Activated naive CD4-positive, alpha-beta T cell treated with anti-CD3 and anti-CD28 coated beads, Interleukin-2, amount 10 ng/mL, durations not matched to agents 7 days and 5 days (primary cell): ENCODE measurements around the gene ERCC2.

Experiments
- CTCF ChIA-PET: fragments of 350-600 bp; sonication (Branson Sonifier 250); formaldehyde crosslinking; loops from one replicate; lab custom pipeline; 2021; ENCODE audit warnings: antibody characterized with exemption; lab: Charles Lee
- DNase-seq: peaks from one replicate; pipeline ENCODE4 v3.0.0-alpha.2; 2020
- H3K27ac Mint-ChIP-seq: one replicate; pipeline ENCODE4 v1.8.0; 2021; ENCODE audit warnings: mild to moderate bottlenecking, moderate library complexity, mixed read lengths
- H3K27me3 Mint-ChIP-seq: one replicate; pipeline ENCODE4 v1.8.0; 2021; ENCODE audit warnings: mild to moderate bottlenecking, mixed read lengths
- H3K36me3 Mint-ChIP-seq: one replicate; pipeline ENCODE4 v1.8.0; 2021; ENCODE audit warnings: mixed read lengths
- H3K4me1 Mint-ChIP-seq: one replicate; pipeline ENCODE4 v1.8.0; 2021; ENCODE audit warnings: mixed read lengths
- H3K4me3 Mint-ChIP-seq: one replicate; pipeline ENCODE4 v1.8.0; 2021; ENCODE audit warnings: mild to moderate bottlenecking, moderate library complexity, mixed read lengths
- H3K9me3 Mint-ChIP-seq: one replicate; pipeline ENCODE4 v1.8.0; 2021; ENCODE audit warnings: mixed read lengths

Gene ERCC2

DNA sequence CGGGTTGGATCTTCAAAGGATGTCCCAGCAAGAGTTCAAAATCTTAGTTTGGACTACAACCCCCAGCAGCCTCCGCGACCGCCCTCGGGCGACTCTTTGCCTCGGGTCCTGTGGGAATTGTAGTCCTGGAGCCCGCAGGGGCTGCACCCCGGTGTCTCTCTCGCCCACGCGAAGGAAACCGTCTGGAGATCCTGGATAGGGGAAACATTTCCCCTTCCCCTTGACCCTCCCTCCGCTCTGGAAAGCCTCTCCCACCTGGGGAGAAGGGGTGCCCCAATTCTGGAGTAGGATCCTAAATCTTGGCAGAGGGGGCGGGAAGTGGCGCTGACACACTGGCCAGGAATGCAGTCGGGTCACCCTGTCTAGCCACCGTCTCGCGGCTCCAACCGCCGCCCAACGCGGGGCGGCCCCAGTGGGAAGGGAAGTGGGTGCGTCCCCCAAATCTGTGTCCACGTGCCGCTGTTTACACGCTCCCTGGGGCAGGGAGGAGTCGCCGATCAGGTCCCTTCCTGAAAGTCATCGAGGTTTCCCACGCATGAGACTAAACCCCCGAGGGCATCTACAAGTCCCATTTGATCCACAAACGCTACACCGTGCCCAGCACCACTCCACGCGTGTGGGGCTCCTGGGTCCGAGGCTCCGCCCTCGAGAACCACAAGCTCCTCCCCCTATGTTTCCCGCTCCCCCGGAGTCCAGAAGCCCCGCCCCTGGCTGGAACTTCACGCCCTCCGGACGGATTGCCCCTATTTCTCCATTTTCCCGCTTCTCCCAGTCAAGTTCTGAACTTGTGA, 35.3 kb upstream of the ERCC2 start:
- peak overlapping the region; percentile 94 for H3K27ac Mint-ChIP-seq
- peak overlapping the region; percentile 96 for H3K4me3 Mint-ChIP-seq
- peaks cover 46% of the 10 kb centered on the region for H3K27me3 Mint-ChIP-seq
- peaks cover 17% of the 10 kb centered on the region for H3K36me3 Mint-ChIP-seq
- DNase-seq: peak; percentile 92
- H3K9me3 Mint-ChIP-seq: no peaks in the 10 kb centered on the region
- peaks cover 53% of the 10 kb centered on the region for H3K4me1 Mint-ChIP-seq
- CTCF ChIA-PET: interaction anchor here (1.3 to 1.9 kb wide), 2 partner anchors 17 to 80 kb away, joined by 4 to 6 read pairs; no protein-coding TSS in a partner anchor

DNA sequence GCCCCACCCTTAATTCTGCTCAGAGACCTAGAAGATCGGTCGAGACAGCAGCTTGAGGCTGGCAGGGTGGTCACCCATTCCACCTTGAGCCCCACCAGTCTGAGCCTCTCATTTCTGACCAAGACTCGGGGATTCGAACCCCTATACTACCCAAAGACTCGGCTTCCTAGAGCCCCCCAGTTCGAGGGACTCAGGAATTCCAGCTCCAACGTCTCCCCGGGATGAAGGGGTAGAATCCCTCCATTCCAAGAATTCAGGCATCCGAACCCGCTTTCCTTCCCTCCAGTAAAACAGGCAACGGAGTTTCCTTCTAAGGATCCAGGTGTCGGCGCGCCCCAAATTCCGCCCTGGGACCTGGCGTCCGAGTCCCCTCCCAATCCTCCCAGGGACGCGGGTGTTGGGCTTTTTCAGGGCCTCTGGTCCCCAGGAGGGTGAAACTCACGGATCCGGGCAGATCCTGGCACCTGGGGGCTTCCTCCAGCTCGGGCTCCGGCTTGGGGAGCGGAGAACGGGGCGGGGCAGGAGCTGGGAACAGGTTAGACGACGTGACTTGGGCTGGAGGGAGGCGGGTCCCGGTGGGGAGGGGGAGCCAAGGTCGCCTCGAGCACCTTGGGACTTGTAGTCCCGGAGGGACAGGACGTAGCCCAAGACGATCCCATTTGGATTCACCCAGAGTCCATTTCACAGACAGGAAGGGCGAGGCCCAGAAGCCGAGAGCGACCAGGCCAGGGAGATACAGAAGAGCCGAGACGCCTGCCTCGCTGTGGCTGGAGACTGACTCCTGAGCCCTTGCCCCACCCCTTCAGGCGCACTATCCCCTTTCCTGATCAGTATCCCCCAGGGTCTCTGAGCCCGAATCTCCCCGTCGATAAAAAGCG, 34.4 kb upstream of the ERCC2 start, which contains the start of gene PPP1R13L:
TSS of gene PPP1R13L (minus strand) at position 513 of the 878 bp plus-strand sequence. CDS start 6,751 bp downstream, outside the sequence.
- Mint-ChIP-seq H3K4me1 (peaks cover 53% of the 10 kb centered on the region), H3K4me3 (peak within 1 kb of the TSS; percentile 96), H3K36me3 (peaks cover 17% of the 10 kb centered on the region), H3K27me3 (peaks cover 53% of the 10 kb centered on the region), H3K9me3 (no peaks in the 10 kb centered on the region), H3K27ac (peak within 1 kb of the TSS; percentile 94)
- CTCF ChIA-PET: interaction anchor here (0.6 to 3.7 kb wide), 10 partner anchors 11 to 178 kb away, joined by 3 to 30 read pairs (median 4); no protein-coding TSS in a partner anchor
- DNase-seq: peak; percentile 86

DNA sequence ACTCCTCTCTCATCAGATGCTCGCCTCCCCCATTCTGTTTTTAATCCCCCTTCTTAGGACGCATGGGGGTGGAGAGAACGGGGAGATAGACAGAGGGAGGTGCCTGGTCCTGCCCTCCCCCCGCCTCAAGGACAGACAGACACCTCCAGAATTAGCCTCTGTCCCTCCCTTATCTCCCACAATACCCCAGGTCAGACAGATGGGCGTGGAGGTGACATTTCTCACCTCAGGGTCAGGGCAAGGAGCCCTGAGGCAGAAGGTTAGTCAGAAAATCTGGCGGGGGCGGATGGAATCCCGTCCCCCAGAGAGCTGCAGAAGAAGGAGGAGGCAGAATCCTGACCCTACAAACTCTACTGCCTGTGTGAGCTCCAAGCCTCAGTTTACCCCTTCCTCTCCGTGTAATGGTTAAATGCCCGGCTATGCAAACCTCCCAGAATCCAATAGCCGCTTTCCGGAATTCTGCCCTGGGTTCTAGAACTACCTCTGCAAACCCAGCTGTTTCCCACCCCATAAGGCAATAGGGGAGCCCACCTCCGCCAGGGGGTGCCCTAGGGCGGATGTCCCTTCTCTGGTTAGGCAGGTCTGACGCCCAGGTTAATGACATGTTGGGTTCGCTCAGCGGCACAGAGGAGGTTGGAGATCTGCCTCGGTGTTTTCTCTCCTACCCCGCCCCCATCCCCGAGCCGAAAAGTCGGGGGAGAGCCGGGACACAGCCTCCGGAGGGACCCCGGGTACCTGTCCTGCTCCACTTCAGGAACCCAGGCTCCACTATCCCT, 33.6 kb upstream of the ERCC2 start:
- Mint-ChIP-seq H3K36me3 (peaks cover 14% of the 10 kb centered on the region), H3K27me3 (peaks cover 55% of the 10 kb centered on the region), H3K9me3 (no peaks in the 10 kb centered on the region), H3K4me3 (peak overlapping the region; percentile 96), H3K4me1 (peaks cover 51% of the 10 kb centered on the region), H3K27ac (peak overlapping the region; percentile 71)
- CTCF ChIA-PET: interaction anchor here (0.7 to 3.7 kb wide), 10 partner anchors 10 to 81 kb away, joined by 3 to 30 read pairs (median 4); no protein-coding TSS in a partner anchor
- peak; percentile 88 for DNase-seq

DNA sequence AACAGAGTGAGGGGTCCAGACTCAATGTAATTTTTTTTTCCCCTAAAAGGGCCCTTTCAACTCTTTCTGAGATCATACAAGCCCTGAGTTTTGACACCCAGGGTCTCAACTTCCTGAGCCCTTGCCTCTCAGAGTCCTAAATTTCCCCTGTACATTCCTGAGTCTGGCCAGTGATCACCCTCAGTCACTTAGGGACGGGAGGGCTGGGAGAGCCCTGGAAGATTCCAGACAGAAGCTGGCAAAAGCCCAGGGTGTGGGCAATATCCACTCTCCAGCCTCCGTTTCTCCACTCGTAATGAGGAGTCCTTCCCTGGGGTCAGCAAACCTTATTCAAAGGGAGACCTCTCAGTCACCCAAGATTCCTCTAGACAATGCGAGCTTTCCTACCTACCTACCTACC, 32.9 kb upstream of the ERCC2 start:
- H3K36me3 Mint-ChIP-seq: peaks cover 12% of the 10 kb centered on the region
- peaks cover 56% of the 10 kb centered on the region for H3K4me1 Mint-ChIP-seq
- CTCF ChIA-PET: interaction anchor here (0.7 to 3.7 kb wide), 5 partner anchors 13 to 82 kb away, joined by 3 to 30 read pairs (median 6); no protein-coding TSS in a partner anchor
- no peak overlapping the region for H3K27ac Mint-ChIP-seq
- peaks cover 62% of the 10 kb centered on the region for H3K27me3 Mint-ChIP-seq
- no peaks in the 10 kb centered on the region for H3K9me3 Mint-ChIP-seq
- no peak for DNase-seq
- H3K4me3 Mint-ChIP-seq: peak overlapping the region; percentile 12

DNA sequence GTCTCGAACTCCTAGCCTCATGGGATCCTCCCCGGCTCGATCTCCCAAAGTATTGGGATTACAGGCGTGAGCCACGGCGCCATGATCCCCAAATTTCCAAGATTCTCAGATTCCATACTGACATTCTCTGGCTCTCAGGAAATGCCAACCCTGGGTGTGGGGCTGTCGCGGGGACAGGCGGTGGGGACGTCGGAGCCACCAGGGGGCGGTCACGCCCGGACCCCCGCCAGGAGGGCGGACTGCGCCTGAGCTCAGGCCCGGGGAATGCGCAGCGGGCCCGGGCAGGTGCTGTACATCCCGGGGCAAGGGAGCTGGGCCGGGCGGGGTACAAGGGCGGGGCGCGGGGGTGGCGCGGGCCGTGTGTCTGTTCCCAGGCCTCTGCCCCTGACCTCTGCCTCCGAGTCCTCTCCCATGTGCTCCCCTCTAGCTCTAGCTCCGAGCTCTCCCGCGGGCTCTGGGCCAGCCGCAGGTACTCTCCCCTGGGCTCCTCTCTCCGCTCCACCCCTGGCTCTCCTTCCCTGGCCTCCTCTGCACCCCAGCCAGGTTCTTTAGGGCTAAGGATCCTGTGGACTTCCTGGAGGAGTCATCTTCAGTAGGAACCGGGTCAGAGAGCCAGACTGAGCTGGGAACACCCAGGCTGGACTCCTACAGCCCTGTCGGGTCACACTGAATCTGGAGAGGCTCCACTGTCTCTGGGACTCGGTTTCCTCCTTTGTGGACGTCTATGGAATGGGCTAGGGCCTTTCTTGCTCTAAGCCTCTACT, 32.1 kb upstream of the ERCC2 start:
- CTCF ChIA-PET: interaction anchor here (0.7 to 3.7 kb wide), 4 partner anchors 15 to 518 kb away, joined by 3 to 30 read pairs (median 3); no protein-coding TSS in a partner anchor
- Mint-ChIP-seq H3K36me3 (peaks cover 9% of the 10 kb centered on the region), H3K27ac (no peak overlapping the region), H3K27me3 (peaks cover 70% of the 10 kb centered on the region), H3K4me3 (no peak overlapping the region), H3K9me3 (no peaks in the 10 kb centered on the region), H3K4me1 (peaks cover 52% of the 10 kb centered on the region)
- peak; percentile 50 for DNase-seq

DNA sequence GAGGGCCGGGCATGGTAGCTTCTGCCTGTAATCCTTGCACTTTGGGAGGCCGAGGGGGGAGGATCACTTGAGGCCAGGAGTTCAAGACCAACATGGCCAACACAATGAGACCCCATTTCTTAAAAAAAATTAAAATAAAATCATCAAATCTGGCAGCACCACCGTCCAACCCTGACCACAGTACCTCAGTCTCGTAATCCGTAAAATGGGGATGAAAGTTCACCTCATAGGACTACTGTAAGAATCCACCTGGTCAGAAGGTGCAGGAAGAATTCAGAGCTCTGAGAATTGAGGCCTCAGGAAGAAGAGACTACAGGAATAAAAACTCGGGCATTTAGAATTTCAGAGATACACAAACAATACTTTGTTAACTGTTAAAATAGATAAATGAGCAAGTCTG, 31.4 kb upstream of the ERCC2 start:
- Mint-ChIP-seq H3K36me3 (peaks cover 14% of the 10 kb centered on the region), H3K27ac (no peak overlapping the region), H3K27me3 (peaks cover 77% of the 10 kb centered on the region), H3K4me3 (no peak overlapping the region), H3K4me1 (peaks cover 46% of the 10 kb centered on the region), H3K9me3 (no peaks in the 10 kb centered on the region)
- CTCF ChIA-PET: interaction anchor here (0.7 to 3.7 kb wide), 4 partner anchors 14 to 519 kb away, joined by 3 to 30 read pairs (median 3); no protein-coding TSS in a partner anchor
- no peak for DNase-seq

DNA sequence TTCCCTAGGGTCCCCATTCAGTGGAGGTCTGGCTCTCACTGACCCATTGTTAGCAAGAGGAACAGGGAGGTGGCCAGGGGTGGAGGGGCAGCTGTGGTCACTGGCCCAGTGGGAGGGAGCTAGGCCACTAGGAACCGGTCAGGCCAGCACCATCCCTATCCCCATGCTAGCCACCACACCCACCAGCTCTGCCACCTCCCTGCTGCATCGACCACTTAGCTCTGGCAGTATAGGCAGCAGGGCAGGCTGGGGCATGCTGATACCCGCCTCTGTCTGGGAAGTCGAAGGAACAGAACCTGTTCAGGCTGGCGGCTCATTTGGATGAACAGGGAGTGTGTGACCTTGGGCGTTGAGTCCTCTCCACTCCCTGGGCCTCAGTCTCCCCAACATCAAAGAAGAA, 29.8 kb upstream of the ERCC2 start:
- no peaks in the 10 kb centered on the region for H3K9me3 Mint-ChIP-seq
- DNase-seq: no peak
- H3K36me3 Mint-ChIP-seq: peaks cover 13% of the 10 kb centered on the region
- no peak overlapping the region for H3K4me3 Mint-ChIP-seq
- H3K27ac Mint-ChIP-seq: no peak overlapping the region
- peaks cover 87% of the 10 kb centered on the region for H3K27me3 Mint-ChIP-seq
- CTCF ChIA-PET: interaction anchor here (0.9 to 1.4 kb wide), 3 partner anchors 21 to 79 kb away, joined by 3 to 5 read pairs (median 3); no protein-coding TSS in a partner anchor
- peaks cover 38% of the 10 kb centered on the region for H3K4me1 Mint-ChIP-seq

DNA sequence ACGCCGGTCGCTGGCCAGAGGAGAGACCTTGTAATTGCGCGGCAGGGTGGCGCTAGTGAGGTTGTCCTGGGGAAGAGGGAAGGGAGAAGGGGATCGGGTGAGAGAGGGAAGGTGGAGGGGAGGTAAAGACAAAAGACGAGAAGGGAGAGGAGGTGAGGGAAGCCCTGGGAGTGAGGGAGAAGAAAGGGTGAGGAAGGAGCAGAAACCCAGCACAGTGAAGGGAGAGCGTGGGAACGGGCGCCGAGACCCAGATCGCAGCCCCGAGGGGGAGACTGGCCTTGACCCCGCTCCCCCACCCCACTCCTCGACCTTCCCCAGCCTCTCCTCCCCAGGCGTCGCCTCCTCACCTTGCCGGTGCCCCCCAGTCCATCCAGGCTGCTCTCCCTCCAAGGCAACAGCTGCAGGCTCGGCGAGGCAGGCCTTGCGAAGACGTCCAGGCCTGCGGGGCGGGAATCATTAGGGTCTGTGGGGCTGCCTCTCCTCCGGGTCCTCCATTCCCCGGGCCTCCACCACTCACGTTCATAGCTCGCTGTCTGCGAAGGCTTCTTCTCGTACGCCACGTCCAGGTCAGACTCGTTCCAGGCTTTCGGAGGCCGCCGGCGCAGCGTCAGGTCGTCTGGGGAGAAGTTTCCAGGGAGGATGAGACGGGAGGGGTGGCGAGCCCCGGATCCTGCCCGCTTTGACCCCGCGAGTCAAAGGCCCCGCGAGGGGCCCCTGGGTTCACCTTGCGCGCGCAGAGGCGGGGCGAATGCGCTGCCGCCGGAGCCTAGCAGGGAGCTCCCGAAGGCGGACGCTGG, 25.6 kb upstream of the ERCC2 start:
- Mint-ChIP-seq H3K9me3 (no peaks in the 10 kb centered on the region), H3K36me3 (peaks cover 8% of the 10 kb centered on the region), H3K27ac (no peak overlapping the region), H3K27me3 (peaks cover 59% of the 10 kb centered on the region), H3K4me3 (no peak overlapping the region), H3K4me1 (peaks cover 15% of the 10 kb centered on the region)
- DNase-seq: no peak
- CTCF ChIA-PET: no interaction called here

DNA sequence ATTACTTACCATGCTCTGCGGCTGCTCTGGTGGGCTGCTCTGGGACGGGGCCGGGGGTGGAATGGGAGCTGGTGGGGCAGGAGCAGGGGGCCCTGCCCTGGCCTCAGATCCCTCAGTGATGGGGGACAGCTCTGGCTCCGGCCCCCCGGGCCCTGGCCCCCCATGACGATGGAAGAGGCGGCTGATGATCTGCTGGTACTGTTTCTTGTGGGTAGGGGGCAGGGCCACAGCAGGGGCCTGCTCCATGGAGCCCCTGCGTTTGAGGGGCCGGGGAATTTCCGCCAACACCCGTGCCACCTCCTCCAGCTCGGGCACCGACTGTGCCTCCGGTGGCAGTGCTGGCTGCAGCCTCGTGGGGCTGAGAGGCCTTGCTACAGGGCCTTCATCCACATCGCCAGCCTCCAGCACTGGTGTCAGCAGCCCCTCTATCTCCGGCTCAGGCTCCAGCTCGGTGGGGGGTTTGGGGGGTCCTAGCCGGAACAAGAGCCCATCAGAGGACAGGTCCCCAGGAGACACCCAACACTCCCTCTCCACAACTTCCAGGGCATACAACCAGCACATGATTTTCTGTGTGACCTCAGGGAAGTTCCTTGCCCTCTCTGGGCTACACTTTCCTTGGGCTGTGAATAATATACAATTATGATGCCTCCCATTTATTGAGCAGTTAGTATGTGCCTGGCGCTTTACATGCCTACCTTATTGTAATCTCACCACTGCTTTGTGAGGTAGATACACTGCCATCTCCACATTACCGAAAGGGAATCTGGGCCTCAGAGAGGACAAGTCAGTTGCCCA, 21.7 kb upstream of the ERCC2 start:
- Mint-ChIP-seq H3K9me3 (no peaks in the 10 kb centered on the region), H3K4me3 (no peak overlapping the region)

DNA sequence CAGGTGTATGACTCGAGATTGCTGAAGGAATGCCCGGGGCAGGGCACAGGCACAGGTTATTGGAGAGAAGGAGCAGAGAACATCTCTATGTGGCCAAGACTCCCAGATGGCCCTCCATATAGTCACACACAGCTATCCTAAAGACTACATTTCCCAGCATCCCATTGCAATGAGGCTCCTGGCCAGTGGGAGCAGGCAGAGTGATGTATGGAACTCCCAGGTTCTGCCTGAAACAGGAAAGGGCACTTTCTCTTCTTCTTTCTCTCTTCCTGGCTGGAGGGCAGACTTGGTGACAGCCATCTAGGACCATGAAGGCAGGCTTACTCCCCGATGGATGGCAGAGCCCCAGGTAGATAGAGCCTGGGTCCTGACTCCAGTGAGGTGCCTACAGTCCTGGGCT, 21.0 kb upstream of the ERCC2 start:
- peaks cover 45% of the 10 kb centered on the region for H3K27me3 Mint-ChIP-seq
- H3K4me1 Mint-ChIP-seq: peaks cover 4% of the 10 kb centered on the region
- H3K9me3 Mint-ChIP-seq: no peaks in the 10 kb centered on the region
- H3K27ac Mint-ChIP-seq: no peak overlapping the region
- no peaks in the 10 kb centered on the region for H3K36me3 Mint-ChIP-seq
- CTCF ChIA-PET: no interaction called here
- H3K4me3 Mint-ChIP-seq: no peak overlapping the region
- DNase-seq: no peak

More for the DNA sequence above, 21.7 kb upstream of the ERCC2 start:
- no peak for DNase-seq
- peaks cover 45% of the 10 kb centered on the region for H3K27me3 Mint-ChIP-seq
- H3K36me3 Mint-ChIP-seq: peaks cover 3% of the 10 kb centered on the region
- CTCF ChIA-PET: no interaction called here
- no peak overlapping the region for H3K27ac Mint-ChIP-seq
- peaks cover 4% of the 10 kb centered on the region for H3K4me1 Mint-ChIP-seq

DNA sequence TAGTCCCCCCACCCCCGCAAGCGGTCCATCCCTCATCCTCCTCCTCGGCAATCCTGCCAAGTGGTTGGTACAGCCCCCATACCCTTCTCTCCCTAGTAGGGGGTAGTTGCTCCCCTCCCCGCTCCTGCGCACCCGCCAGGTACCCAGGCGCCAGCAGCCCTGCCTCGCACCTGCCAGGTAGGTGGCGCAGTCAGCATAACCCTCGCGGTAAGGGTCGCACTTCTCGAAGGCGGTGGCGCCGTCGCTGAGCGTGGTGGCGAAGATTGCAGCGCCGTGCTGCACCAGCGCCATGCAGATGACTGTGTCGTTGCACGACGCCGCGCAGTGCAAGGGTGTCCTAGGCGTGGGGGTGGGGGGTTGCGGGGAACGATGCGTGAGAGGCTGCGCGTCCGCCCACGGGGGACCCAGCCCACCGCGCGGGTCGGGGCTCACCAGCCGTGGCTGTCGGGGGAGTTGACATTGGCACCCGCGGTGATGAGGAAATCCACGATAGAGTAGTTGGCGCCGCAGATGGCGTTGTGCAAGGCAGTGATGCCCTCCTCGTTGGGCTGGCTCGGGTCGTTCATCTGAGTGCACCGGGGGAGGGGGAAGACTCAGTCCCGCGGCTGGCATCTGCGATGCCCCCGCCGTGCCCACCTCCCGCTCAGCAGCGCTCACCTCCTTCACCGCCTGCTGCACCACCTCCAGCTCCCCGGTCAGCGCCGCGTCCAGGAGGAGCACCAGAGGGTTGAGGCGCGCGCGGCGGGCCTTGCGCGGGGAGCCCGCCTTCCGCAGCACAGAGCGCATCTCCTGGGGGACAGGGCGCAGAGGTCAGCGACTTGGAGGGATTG, 15.2 kb upstream of the ERCC2 start:
- H3K4me3 Mint-ChIP-seq: no peak overlapping the region
- no peak for DNase-seq
- no peaks in the 10 kb centered on the region for H3K36me3 Mint-ChIP-seq
- CTCF ChIA-PET: no interaction called here
- peaks cover 58% of the 10 kb centered on the region for H3K27me3 Mint-ChIP-seq
- H3K27ac Mint-ChIP-seq: no peak overlapping the region
- H3K4me1 Mint-ChIP-seq: no peaks in the 10 kb centered on the region
- H3K9me3 Mint-ChIP-seq: no peaks in the 10 kb centered on the region
